Endometrial microvascular endothelial cells (primary cell): Measurements from ENCODE around the gene HCFC2. TPM values are rescaled to one million over a fixed set of nuclear protein-coding genes. Genes with fewer than 3 reads are reported as not detected.

Source experiments
- in situ Hi-C: cut with HindIII; loops from 2 replicates; pipeline ENCODE4 v1.10.0; 2017; ENCODE audit warnings: low sequenced_read_pairs, low pct_unique_long_range_greater_than_20kb; ENCODE audit errors: inconsistent ontology term
- total RNA-seq: library from RNA; depleted of rRNA; stranded (reverse); fragments of >200 nt; gene quantifications from one replicate; pipeline ENCODE4 v1.2.3, GENCODE V29; 2015; ENCODE audit errors: inconsistent ontology term

HCFC2 gene
- total RNA-seq, 1 donor from 2014 or later: 17.2 TPM

DNA sequence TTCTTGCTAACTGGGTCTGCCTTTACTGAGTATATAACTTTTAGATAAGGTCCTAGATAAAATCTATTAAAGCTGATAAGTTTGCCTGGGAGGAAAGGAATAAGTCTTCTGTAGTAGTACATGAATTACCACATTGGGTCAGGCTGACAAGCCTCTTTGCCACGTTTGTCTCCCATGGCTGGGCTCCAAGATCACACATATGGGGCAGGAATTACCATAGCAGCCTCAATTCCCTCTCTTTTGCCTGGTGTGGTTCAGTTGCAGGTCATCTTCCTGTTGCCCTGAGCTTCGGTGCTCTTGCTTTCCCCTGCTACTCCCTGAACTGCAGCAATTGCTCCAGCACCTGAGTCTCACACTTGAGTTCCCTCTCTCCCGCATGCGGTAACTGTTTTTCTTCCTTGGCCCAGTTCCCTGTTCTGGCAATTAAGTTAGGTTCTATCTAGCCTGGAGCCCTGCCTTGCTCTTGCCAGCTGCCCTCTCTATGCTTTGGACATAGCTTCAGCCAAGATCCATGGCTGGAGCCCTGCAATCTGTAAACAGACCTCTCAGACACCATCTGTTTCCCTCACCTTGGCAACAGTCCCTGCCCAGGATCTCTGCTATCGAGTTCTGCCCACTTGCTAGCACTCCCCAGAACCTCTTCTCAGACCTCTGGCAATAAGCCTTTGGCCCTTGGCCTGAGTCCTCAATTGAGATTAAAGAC lies 8.5 kb upstream of the HCFC2 start:
- in situ Hi-C loops: no loop called here

GRCh38 chr12:104056419-104056972 lies 7.8 kb upstream of the HCFC2 start:
- in situ Hi-C loops: no loop called here

DNA sequence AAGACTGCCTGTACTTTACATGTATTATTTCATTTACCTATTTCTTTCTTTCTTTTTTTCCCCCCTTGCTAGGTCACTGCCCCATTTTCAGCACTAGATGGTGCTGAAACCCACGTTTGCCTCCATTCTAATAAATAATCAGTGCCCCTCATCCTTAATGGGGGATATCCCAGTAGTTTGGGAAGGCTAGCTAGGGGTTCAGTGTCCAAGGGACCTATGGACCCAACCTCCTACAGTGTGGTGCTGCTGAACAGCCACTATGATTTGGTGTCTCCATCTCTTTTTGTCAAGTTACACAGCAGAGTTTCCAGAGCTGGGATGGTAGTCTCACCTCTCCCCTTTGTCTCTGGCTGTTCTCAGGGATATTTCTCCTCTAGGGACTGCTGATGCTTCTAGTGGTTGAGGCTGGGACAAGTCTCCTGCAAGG lies 6.5 kb upstream of the HCFC2 start:
- in situ Hi-C loops: no loop called here

DNA sequence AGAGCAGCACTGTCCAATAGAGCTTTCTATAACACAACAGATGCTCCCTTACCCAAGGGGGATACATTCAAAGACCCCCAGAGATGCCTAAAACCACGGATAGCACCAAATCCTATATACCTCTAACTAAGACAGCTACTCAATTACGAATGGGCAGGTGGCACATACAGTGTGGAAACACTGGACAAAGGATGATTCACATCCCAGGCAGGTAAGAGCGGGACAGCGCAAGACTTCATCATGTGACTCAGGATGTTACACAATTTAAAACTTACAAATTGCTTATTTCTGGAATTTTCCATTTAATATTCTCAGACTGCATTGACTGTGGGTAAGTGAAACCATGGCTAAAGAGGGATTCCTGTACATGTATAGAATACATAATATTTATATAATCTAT lies 5.5 kb upstream of the HCFC2 start:
- in situ Hi-C loops: no loop called here

- in situ Hi-C loops: no loop called here
Observed at GRCh38 chr12:104059963-104060362, 4.4 kb upstream of the HCFC2 start.

DNA sequence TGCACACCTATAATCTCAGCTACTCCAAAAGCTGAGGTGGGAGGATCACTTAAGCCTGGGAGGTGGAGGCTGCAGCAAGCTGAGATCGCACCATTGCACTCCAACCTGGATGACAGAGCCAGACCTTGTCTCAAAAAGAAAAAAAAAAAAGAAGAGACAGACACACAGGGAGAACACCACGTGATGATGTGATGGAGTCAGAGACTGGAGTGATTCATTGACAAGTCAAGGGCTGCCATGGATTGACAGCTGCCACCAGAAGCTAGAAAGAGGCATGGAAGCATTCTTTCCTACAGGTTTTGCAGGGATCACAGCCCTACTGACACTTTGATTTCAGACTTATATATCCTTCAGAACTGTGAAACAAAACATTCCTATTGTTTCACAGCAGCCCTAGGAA lies 3.5 kb upstream of the HCFC2 start:
- in situ Hi-C loops: no loop called here

DNA sequence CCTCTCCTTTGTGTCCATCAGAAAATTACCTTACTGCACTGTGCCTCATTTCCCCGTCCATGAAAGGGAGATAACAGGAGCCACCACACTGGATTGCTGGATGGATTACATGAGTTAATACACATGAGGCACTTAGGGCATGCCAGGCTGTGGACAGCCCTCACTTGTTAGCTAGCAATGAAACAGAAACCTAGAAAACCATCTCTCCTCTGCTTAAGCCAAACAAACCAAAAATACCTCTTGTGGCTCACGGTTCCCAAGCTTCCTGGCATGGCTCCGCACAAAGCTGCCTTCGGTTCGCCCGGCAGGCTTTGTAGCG lies 660 bp upstream of the HCFC2 start:
- in situ Hi-C loops: no loop called here

DNA sequence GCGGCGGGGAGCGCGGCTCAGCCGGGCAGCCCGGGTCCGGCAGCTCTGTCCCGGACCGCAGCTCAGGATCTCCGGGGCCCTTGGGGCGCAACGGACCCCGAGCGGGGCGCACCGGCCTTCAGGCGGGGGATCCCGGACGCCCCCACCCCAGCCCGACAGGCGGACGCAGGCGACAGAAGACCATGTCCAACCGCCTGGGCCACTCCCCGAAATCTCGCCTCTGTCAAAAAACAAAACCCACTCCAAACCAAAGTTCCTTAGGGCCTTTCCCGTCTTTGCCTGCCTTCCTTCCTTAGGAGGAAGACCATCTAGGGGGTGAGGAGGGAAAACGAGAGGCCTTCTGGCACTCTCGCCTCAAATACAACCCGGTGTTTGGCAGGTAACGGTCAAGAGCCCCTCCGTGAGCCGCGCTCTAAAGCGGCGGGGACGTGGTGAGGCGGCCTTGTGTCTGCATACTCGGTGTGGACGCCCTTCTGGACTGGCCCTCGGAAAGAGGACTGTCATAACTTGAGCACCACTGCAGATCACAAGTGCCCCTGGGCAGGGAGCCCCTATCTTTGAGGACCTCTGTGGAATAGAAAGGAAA lies 604 bp downstream of the HCFC2 start:
- in situ Hi-C loops: no loop called here

DNA sequence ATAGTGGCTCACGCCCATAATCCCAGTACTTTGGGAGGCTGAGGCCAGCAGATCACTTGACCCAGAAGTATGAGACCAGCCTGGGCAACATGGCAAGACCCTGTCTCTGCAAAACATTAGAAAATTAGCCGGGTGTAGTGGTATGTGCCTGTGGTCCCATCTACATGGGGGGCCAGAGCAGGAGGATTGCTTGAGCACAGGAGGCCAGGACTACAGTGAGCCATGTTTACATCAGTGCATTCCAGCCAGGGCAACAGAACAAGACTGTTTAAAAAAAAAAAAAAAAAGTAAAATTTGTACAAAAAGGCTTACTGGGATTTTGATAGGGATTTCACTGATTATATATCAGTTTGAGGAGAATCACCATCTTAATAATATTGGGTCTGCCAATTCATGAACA lies 7.8 kb downstream of the HCFC2 start:
- in situ Hi-C loops: no loop called here

- in situ Hi-C loops: no loop called here
Observed at GRCh38 chr12:104073699-104074098, 9.4 kb downstream of the HCFC2 start.

DNA sequence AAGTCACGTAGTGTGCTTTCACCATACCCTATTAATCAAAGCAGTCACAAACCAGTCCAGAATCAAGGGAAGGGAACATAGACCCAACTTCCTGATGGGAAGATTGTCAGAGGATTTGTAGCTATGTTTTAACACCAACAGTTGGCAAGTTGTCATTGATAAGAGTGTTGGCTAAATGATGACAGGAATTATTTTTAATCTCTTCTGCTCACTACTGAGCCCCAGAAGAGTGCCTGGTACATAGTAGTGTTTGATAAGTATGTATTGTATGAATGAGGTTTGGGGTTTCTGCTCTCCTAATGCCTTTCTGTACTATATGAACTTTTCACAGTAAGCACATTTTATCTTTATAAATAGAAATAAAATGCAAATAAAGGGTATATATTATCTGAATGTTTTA lies 14.7 kb downstream of the HCFC2 start:
- in situ Hi-C loops: no loop called here

GRCh38 chr12:104080764-104081163 lies 16.4 kb downstream of the HCFC2 start:
- in situ Hi-C loops: no loop called here

- in situ Hi-C loops: no loop called here
Observed at GRCh38 chr12:104083769-104084475, 19.6 kb downstream of the HCFC2 start.

DNA sequence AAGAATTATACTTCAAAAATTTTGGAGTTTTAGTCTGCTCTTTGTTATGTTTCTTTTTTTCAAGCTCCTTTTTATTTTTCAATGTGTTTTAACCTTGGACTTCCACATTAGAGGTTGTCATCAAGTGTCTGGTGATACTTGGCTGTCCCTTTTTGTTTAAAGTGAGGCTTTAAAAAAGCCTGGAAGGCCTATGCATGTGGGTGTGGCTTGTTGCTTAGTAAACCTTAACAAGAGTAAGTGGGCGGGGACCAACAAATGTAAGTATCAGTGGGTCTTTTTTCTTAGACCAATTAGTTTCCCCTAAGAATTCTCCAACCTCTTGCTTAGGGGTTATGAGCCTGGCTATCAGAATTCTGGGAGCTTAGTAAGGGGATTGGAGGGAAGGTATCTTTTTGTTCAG lies 26.4 kb downstream of the HCFC2 start:
- in situ Hi-C loops: no loop called here

GRCh38 chr12:104091136-104091535 lies 26.8 kb downstream of the HCFC2 start:
- in situ Hi-C loops: no loop called here

GRCh38 chr12:104094284-104094683 lies 30.0 kb downstream of the HCFC2 start:
- in situ Hi-C loops: no loop called here

GRCh38 chr12:104095289-104095688 lies 31.0 kb downstream of the HCFC2 start:
- in situ Hi-C loops: no loop called here

GRCh38 chr12:104097954-104098353 lies 33.6 kb downstream of the HCFC2 start:
- in situ Hi-C loops: no loop called here

- in situ Hi-C loops: no loop called here
Observed at GRCh38 chr12:104105461-104105860, 41.1 kb downstream of the HCFC2 start.

- in situ Hi-C loops: no loop called here
Observed at GRCh38 chr12:104106965-104107364, 42.6 kb downstream of the HCFC2 start.
